Urothelium cell line (cell line): ENCODE measurements around the gene XPO6.
"Not testable (repeated sequence)": the region's sequence is repeated elsewhere in the genome, so short reads cannot be mapped to it uniquely, and the experiment has no call there.

Experiments
- DNase-seq: peaks from one replicate; pipeline ENCODE4 v3.0.0; 2011; ENCODE audit warnings: low spot score, mixed read lengths
- FAIRE-seq: peaks from 2 replicates; lab custom pipeline; 2011; peaks lifted over from hg19 to GRCh38; lab: Jason Lieb, UNC

Gene XPO6

DNA sequence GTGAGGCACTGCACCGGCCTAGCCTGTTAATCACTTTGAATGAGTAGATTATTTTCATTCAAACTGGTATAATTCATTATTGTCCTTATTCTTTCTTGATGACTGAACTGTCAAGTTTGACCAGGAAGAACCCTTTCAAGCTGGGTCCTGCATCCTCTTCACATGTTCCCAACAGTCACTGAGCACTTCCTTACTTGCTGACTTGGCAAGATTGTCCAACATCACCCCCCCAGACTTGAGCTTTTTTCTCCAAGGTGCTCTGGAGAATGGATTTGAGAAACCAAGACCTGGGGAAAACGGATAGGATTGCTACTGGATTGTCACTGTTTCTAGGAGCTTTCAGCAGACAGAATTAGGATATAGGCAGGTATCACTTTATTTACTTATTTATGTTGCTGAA is 93.1 kb downstream of the XPO6 start:
- FAIRE-seq (no peak), DNase-seq (no peak)

- no peak for FAIRE-seq
These were observed 94.6 kb downstream of the XPO6 start for GRCh38 chr16:28117168-28117565.

GRCh38 chr16:28115866-28116265 is 95.9 kb downstream of the XPO6 start:
- not testable (repeated sequence) for FAIRE-seq, DNase-seq

More at GRCh38 chr16:28117168-28117565, 94.6 kb downstream of the XPO6 start:
- DNase-seq, result no peak

GRCh38 chr16:28112908-28113307 is 98.9 kb downstream of the XPO6 start:
- no peak for DNase-seq
- no peak for FAIRE-seq

- DNase-seq, result no peak
- FAIRE-seq, result no peak
These were observed 100.8 kb downstream of the XPO6 start for GRCh38 chr16:28110977-28111376.

DNA sequence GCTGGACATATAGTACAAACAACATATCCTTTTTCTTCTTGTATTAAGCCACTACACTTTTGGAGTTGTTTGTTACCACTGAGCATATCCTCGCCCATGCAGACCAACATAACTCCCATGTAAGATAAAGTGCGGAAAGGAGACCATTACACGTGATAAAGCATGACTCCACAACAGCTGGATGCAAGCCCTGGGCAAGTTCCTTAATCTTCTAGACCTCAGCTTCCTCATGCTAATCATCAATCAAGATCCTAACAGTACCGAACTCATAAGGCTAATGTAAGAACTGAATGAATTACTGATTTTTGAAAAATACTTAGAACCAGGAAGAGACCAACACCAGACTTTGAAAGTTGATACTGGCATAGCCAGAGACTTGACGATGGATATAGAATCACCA is 101.3 kb downstream of the XPO6 start:
- FAIRE-seq (no peak), DNase-seq (no peak)

- FAIRE-seq (no peak), DNase-seq (no peak)
These were observed 101.7 kb downstream of the XPO6 start for GRCh38 chr16:28110074-28110473.

DNA sequence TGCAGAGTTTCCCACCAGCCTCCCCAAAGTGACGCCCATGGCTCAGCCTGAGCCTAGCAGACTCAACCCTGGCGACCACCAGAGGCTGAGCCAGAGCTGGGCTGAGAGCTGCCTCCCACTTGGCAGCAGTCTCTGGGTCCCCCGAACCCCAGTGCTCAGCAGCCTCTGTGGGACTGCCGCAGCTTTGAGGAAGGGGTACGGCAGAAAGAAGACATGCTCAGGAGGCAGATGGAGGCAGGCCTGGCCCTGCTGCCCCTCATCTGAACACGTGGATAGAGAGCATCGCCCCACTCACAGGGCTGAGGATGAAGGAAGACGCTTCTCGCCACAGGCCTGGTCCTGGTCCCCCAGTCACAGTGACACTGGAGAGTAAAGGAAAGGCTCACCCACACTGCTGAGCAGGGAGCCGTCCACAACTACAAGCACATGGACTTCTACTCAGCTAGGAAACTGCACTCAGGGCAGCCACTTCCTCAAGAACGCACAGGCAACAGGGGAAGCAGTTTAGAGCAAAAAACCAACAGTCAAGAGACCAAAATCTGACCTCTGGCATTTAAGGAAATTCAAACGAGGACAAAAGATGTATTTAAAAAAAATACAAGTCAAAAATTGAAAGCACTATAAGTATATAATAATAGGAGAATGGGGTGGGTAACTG is 103.0 kb downstream of the XPO6 start:
- DNase-seq, result no peak
- FAIRE-seq, result no peak

GRCh38 chr16:28107232-28107631 is 104.5 kb downstream of the XPO6 start:
- FAIRE-seq (no peak), DNase-seq (no peak)

GRCh38 chr16:28106467-28107215 is 105.1 kb downstream of the XPO6 start:
- FAIRE-seq (no peak), DNase-seq (no peak)

- no peak for FAIRE-seq
- DNase-seq, result no peak
These were observed 105.8 kb downstream of the XPO6 start for GRCh38 chr16:28105954-28106353.

DNA sequence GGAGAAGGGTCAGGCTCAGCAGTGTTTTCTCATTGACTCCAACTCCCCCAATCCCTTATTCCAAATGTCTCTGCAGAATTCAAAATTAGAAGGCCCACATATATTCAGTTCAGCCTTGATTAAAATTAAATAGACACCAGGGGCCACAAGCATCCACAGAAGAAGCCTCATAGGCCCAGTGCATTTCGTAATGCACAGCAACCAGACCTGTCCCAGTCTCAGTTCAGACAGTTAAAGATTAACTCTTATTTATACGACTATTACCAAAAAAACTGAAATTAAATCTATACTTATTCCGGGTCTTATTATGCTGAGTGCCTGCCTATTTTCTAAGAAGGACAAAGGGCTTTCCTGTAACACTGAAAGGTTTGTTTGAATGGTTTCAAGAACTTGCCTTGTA is 106.5 kb downstream of the XPO6 start:
- FAIRE-seq, result no peak
- DNase-seq, result no peak

DNA sequence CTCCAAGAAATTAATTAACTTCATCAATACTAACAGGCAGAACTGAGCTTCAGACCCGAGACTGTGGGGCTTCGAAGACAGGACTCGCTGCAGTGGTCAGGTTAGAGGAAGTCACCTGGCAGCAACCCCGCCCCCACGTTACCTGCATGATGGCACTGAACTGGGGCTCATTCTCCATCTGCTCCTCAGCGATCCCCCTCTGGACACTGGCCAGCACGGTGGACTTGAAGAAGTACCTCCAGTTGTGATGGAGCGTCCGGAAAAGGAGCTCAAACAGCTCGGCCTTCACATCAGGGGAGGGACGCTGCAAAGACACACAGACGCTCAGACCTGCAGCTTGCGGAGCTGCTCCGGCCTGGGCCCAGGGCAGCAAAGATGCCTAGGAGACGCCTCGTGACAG is 107.4 kb downstream of the XPO6 start:
- no peak for FAIRE-seq
- no peak for DNase-seq

- FAIRE-seq (no peak), DNase-seq (no peak)
These were observed 108.1 kb downstream of the XPO6 start for GRCh38 chr16:28103516-28104170.

DNA sequence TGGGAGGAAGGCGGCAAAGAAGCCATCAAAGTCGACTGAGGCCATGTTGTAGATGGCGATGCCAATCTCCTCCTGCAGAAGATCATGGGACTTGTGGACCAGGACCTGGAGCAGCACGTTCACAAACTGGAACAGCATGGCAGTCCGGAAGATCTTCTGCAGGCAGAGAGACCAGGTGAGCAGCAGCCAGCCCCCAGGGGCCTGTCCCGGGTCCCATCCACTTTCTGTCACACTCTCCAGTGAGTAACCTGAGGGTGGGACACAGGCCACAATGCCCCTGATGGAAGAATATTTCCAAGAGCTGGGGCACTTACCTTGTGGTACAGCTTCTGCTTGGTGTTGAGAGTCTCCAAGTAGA is 110.3 kb downstream of the XPO6 start:
- no peak for FAIRE-seq

GRCh38 chr16:28100810-28101532 is 110.8 kb downstream of the XPO6 start:
- no peak for FAIRE-seq

More for the DNA sequence above, 110.3 kb downstream of the XPO6 start:
- DNase-seq, result no peak

DNA sequence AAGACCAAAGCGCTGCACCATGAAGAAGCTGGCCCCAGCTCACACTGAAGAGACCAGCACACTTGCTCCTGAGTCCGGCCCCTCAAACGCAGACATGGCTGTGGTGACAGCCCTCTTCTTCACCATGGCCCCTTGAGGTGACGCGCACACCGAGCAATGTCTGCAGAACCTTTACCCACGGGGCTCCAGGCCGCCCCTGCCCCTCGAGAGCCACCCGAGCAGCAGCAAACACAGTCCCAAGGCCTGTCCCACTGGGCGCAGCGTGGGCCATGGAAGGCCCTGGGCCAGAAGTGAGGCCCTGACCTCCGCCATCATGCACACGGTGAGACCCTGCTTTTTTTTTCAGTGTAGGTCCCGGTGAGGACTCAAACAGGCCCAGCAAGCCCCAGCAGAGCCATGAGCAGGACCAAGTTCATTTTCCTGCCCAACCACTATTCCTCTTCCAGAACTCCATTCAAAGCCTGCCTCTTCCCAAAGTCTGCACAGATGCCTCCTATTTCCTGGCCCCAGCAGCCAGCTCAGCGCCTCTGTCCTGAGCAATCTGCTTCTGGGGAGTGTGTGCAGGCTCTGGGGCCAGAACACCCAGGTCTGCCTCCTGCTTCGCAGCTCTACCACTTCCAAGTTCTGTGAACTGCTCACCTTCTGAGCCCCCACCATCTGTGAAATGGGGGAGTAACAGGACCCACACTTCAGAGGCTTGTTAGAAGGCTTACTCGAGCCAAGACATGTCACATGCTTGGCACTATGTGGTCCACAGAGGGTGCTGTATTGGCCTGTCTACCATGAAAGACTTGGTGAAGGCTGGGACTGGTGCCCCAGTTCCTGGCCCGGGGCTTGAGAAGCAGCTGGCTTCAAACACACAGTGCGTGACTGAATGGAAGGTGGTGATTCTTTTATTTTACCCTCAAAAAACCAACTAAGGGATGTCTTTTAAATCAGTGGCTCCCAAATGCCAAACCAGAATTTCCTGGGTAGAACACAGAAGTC is 112.5 kb downstream of the XPO6 start:
- no peak for DNase-seq
- FAIRE-seq, result no peak

More at GRCh38 chr16:28100810-28101532, 110.8 kb downstream of the XPO6 start:
- DNase-seq, result no peak

GRCh38 chr16:28098171-28098958 is 113.4 kb downstream of the XPO6 start:
- FAIRE-seq, result no peak

More at GRCh38 chr16:28098171-28098958, 113.4 kb downstream of the XPO6 start:
- DNase-seq, result no peak
